K562 (cell line): ENCODE data around the gene PTP4A2. TPM values are rescaled to one million over a fixed set of nuclear protein-coding genes. Genes with fewer than 3 reads are reported as not detected.
A peak's percentile ranks its signal among the peaks of the same experiment; 100 is the strongest.

Experiments used
- ATF4 ChIP-seq: fragments of 450-650 bp; formaldehyde crosslinking; IDR thresholded peaks from 2 replicates; pipeline ENCODE4 v1.4.0; 2022; ENCODE audit warnings: mild to moderate bottlenecking, moderate library complexity
- CBFA2T3 ChIP-seq: fragments of 450-650 bp; IDR thresholded peaks from 2 replicates; pipeline ENCODE4 v1.6.1; 2017
- CBX8 ChIP-seq: fragments of 200-600 bp; sonication (generic); IDR thresholded peaks from 2 replicates; pipeline ENCODE4 v1.6.1; 2012; ENCODE audit warnings: borderline replicate concordance, mixed run types, low read depth, mild to moderate bottlenecking, moderate library complexity, mixed read lengths, low read length, control low read depth, inconsistent platforms; ENCODE audit not compliant: poor library complexity, severe bottlenecking; ENCODE audit errors: extremely low read depth
- CSDE1 ChIP-seq, 2 experiments: fragments of 450-650 bp; IDR thresholded peaks; 2 replicates each; pipeline ENCODE4 v1.6.1; 2016; ENCODE audit warnings: mild to moderate bottlenecking in 1 of 2
- E2F3 ChIP-seq: fragments of 250-450 bp; sonication (Bioruptor Pico); IDR thresholded peaks from 2 replicates; pipeline ENCODE4 v1.4.0; 2020; ENCODE audit warnings: mild to moderate bottlenecking
- ETV1 ChIP-seq: fragments of 450-650 bp; conservative IDR thresholded peaks from 2 replicates; pipeline ENCODE4 v1.6.1; 2016; ENCODE audit warnings: missing genetic modification characterization, control low read depth, low read depth, missing compliant biosample characterization
- FOXK2 ChIP-seq, 2 experiments: fragments of 450-650 bp; IDR thresholded peaks in 1 of 2; conservative IDR thresholded peaks in 1 of 2; 2 replicates each; pipeline ENCODE4 v1.6.1; 2016; ENCODE audit warnings: low read depth in 2 of 2, mild to moderate bottlenecking in 1 of 2
- HMG20B ChIP-seq: fragments of 250-450 bp; sonication (Bioruptor Pico); IDR thresholded peaks from 2 replicates; pipeline ENCODE4 v1.5.0; 2021; ENCODE audit warnings: mild to moderate bottlenecking
- IFI16 ChIP-seq: fragments of 250-450 bp; sonication (Bioruptor Pico); IDR thresholded peaks from 2 replicates; pipeline ENCODE4 v2.1.2; 2022; ENCODE audit warnings: mild to moderate bottlenecking, inconsistent platforms
- JUND ChIP-seq, 2 experiments: IDR thresholded peaks; 2 replicates in 1 of 2; 3 replicates in 1 of 2; pipeline ENCODE4 v1.6.1; 2011; ENCODE audit warnings: borderline replicate concordance in 2 of 2, low read depth in 2 of 2, low read length in 2 of 2, improper control_type of control experiment in 1 of 2, missing biosample characterization in 1 of 2, missing genetic modification characterization in 1 of 2, missing genetic modification reagents in 1 of 2
- KLF10 ChIP-seq: fragments of 250-450 bp; sonication (Bioruptor Pico); IDR thresholded peaks from 2 replicates; pipeline ENCODE4 v1.6.1; 2021; ENCODE audit warnings: matching md5 sums
- NFYB ChIP-seq: IDR thresholded peaks from 2 replicates; pipeline ENCODE4 v1.6.1; 2011; ENCODE audit warnings: mild to moderate bottlenecking, moderate library complexity; ENCODE audit not compliant: insufficient read length; ENCODE audit errors: extremely low read depth
- RFX7 ChIP-seq: fragments of 250-450 bp; sonication (Bioruptor Pico); IDR thresholded peaks from 2 replicates; pipeline ENCODE4 v1.5.1; 2021; ENCODE audit warnings: mild to moderate bottlenecking
- THAP7 ChIP-seq: fragments of 250-450 bp; sonication (Bioruptor Pico); IDR thresholded peaks from 2 replicates; pipeline ENCODE4 v1.5.0; 2021
- XRCC4 ChIP-seq: IDR thresholded peaks from one replicate; pipeline ENCODE4 v1.6.1; 2011; ENCODE audit not compliant: insufficient read depth, insufficient read length; ENCODE audit errors: extremely low read depth
- ZFPM2 ChIP-seq: fragments of 250-450 bp; sonication (Bioruptor Pico); IDR thresholded peaks from 2 replicates; pipeline ENCODE4 v1.5.1; 2022; ENCODE audit warnings: mild to moderate bottlenecking
- ZMIZ1 ChIP-seq, 2 experiments: fragments of 150-350 bp in 1 of 2; IDR thresholded peaks; 2 replicates each; pipeline ENCODE4 v1.6.1; 2012 to 2016; ENCODE audit warnings: low read depth in 2 of 2, low read length in 2 of 2, mild to moderate bottlenecking in 1 of 2, moderate library complexity in 1 of 2
- ZNF175 ChIP-seq: fragments of 200-800 bp; sonication (Bioruptor generic); IDR thresholded peaks from 2 replicates; pipeline ENCODE4 v1.6.1; 2016; ENCODE audit warnings: low read depth, mild to moderate bottlenecking, missing genetic modification characterization, missing compliant biosample characterization
- ZNF24 ChIP-seq: fragments of 450-650 bp; IDR thresholded peaks from 2 replicates; pipeline ENCODE4 v1.6.1; 2016
- ZNF408 ChIP-seq: fragments of 250-450 bp; sonication (Bioruptor Pico); IDR thresholded peaks from 2 replicates; pipeline ENCODE4 v1.4.0; 2020; ENCODE audit warnings: low read depth, mild to moderate bottlenecking, moderate library complexity
- ZNF696 ChIP-seq: fragments of 250-450 bp; sonication (Bioruptor Pico); conservative IDR thresholded peaks from 2 replicates; pipeline ENCODE4 v1.4.0; 2020; ENCODE audit warnings: mild to moderate bottlenecking, moderate library complexity
- ZNF717 ChIP-seq: fragments of 250-450 bp; sonication (Bioruptor Pico); IDR thresholded peaks from 2 replicates; pipeline ENCODE4 v1.5.0; 2021
- polyA plus RNA-seq, 8 experiments: library from polyadenylated mRNA; depleted of rRNA in 4 of 8; stranded (reverse) in 5 of 8; unstranded in 3 of 8; fragments of >200 nt; fragmentation: Nextera tagmentation in 2 of 8; fragmentation: Illumina TruSeq in 1 of 8; extraction: Ambion mirVana in 2 of 8; extraction: Trizol in 1 of 8; gene quantifications; 2 replicates each; pipeline versions ENCODE4 v1.2.1 to v1.2.3, GENCODE V29; 2011 to 2014; ENCODE audit warnings: inconsistent platforms in 1 of 8, missing spikeins in 1 of 8
- total RNA-seq, 7 experiments: library from RNA; depleted of rRNA in 6 of 7; stranded (reverse); fragments of >200 nt in 6 of 7; fragmentation: Illumina TruSeq in 2 of 7; extraction: Trizol in 2 of 7; gene quantifications; 2 replicates each; pipeline versions ENCODE4 v1.2.1 to v1.2.3, GENCODE V29; 2011 to 2021; ENCODE audit warnings: low replicate concordance in 1 of 7

Gene PTP4A2
- total and polyA plus RNA-seq, 9 of the 15 experiments (the other 6 are each of a cell fraction or from before 2014, with no cell fraction given), result 197 to 870 (median 480) TPM

- 0 out of 2 replicates have a peak, but pooled peaks have one; percentile 29 for TF ChIP-seq IFI16 (CRISPR knock-in tag)
- 0 out of 2 replicates have a peak, but pooled peaks have one; percentile 4 for TF ChIP-seq ZNF696
- peak; percentile 42 for TF ChIP-seq ATF4 (CRISPR knock-in tag)
- TF ChIP-seq CBX8, result no peak
- TF ChIP-seq FOXK2 (conservative IDR thresholded peaks at IDR 0.05 in 1 of 2, IDR thresholded peaks at IDR 0.05 in 1 of 2; ENCODE audit: low read depth in 2 of 2), result peak; percentile 57 to 81; a peak in 3 of 4 replicates
- TF ChIP-seq ZFPM2, result no peak
- peak; percentile 83 for TF ChIP-seq CBFA2T3
- peak in 1 of 2 experiments; percentile 72; a peak in 1 of 4 replicates for TF ChIP-seq ZMIZ1 (IDR thresholded peaks at IDR 0.05; ENCODE audit: low read depth in 2 of 2, low read length in 2 of 2)
- TF ChIP-seq ETV1 (tag), result peak; percentile 98
- no peak for TF ChIP-seq RFX7 (CRISPR knock-in tag)
- peak in 1 of 2 experiments; percentile 51; a peak in 1 of 4 replicates for TF ChIP-seq CSDE1 (IDR thresholded peaks at IDR 0.05)
- TF ChIP-seq ZNF24, result peak; percentile 55; the same call in 1 of the 2 replicates
- TF ChIP-seq E2F3, result peak; percentile 76; the same call in 1 of the 2 replicates
- no peak for TF ChIP-seq XRCC4
- TF ChIP-seq THAP7, result 0 out of 2 replicates have a peak, but pooled peaks have one; percentile 53
- TF ChIP-seq HMG20B, result peak; percentile 64; the same call in 1 of the 2 replicates
- TF ChIP-seq KLF10 (CRISPR knock-in tag), result no peak
- no peak for TF ChIP-seq NFYB
- TF ChIP-seq JUND (IDR thresholded peaks at IDR 0.05; ENCODE audit: borderline replicate concordance, low read depth, low read length), result peak; percentile 86
- peak; percentile 63; the same call in 1 of the 3 replicates for TF ChIP-seq JUND (tag; IDR thresholded peaks at IDR 0.05; ENCODE audit: borderline replicate concordance, low read depth, low read length)
- TF ChIP-seq ZNF175 (CRISPR knock-in tag), result peak; percentile 81
- no peak for TF ChIP-seq ZNF717 (CRISPR knock-in tag)
- TF ChIP-seq ZNF408, result no peak
Observed at GRCh38 chr1:31944205-31945089, 6.3 kb upstream of the PTP4A2 start (continued).
